Epidermal melanocyte (primary cell): ENCODE measurements around the gene FSD1L.

Experiments
- DNase-seq: peaks from one replicate; pipeline ENCODE4 v3.0.0; 2011; ENCODE audit warnings: low spot score; ENCODE audit not compliant: insufficient read length

The FSD1L gene

GRCh38 chr9:105435453-105435852 lies 12.4 kb upstream of the FSD1L start:
- DNase-seq = no peak

GRCh38 chr9:105436783-105437182 lies 11.1 kb upstream of the FSD1L start:
- DNase-seq = no peak

- DNase-seq = no peak
Measured at GRCh38 chr9:105437704-105438103, 10.1 kb upstream of the FSD1L start.

- DNase-seq = no peak
Measured at GRCh38 chr9:105438141-105438806, 9.6 kb upstream of the FSD1L start.

GRCh38 chr9:105439428-105439827 lies 8.4 kb upstream of the FSD1L start:
- DNase-seq = no peak

GRCh38 chr9:105441616-105442160 lies 6.1 kb upstream of the FSD1L start:
- no peak for DNase-seq

- no peak for DNase-seq
Measured at GRCh38 chr9:105443121-105443520, 4.7 kb upstream of the FSD1L start.

- DNase-seq = no peak
Measured at GRCh38 chr9:105444130-105444529, 3.7 kb upstream of the FSD1L start.

- no peak for DNase-seq
Measured at GRCh38 chr9:105445203-105445881, 2.5 kb upstream of the FSD1L start.

- DNase-seq = no peak
Measured at GRCh38 chr9:105447386-105447813, 434 bp upstream of the FSD1L start.

GRCh38 chr9:105449081-105449480 lies 1.2 kb downstream of the FSD1L start:
- DNase-seq = no peak

- no peak for DNase-seq
Measured at GRCh38 chr9:105452185-105452584, 4.4 kb downstream of the FSD1L start.

- DNase-seq = no peak
Measured at GRCh38 chr9:105455836-105456475, 8.1 kb downstream of the FSD1L start.

- no peak for DNase-seq
Measured at GRCh38 chr9:105457560-105458294, 9.9 kb downstream of the FSD1L start.

GRCh38 chr9:105458404-105458803 lies 10.6 kb downstream of the FSD1L start:
- DNase-seq = no peak

- DNase-seq = no peak
Measured at GRCh38 chr9:105459336-105459735, 11.5 kb downstream of the FSD1L start.

- DNase-seq = no peak
Measured at GRCh38 chr9:105466898-105467455, 19.1 kb downstream of the FSD1L start.

GRCh38 chr9:105468875-105469274 lies 21.0 kb downstream of the FSD1L start:
- no peak for DNase-seq

GRCh38 chr9:105473221-105473620 lies 25.4 kb downstream of the FSD1L start:
- DNase-seq = no peak

GRCh38 chr9:105475302-105475701 lies 27.5 kb downstream of the FSD1L start:
- DNase-seq = no peak

GRCh38 chr9:105479846-105480245 lies 32.0 kb downstream of the FSD1L start:
- no peak for DNase-seq
